Effector memory CD8-positive, alpha-beta T cell (primary cell): Measurements from ENCODE around the gene NOTCH1.
A peak's percentile ranks its signal among the peaks of the same experiment; 100 is the strongest.

Experiments used
- ATAC-seq: fragments of 150-1000 bp; cut with Tn5 transposase; replicated peaks from 2 replicates; pipeline ENCODE4 v1.10.0; 2021; ENCODE audit warnings: mild to moderate bottlenecking, moderate library complexity
- DNase-seq, 3 experiments: peaks; one replicate each; pipeline ENCODE4 v3.0.0; 2021
- H3K27ac Mint-ChIP-seq, 2 donors: one replicate each; pipeline ENCODE4 v1.8.0; 2022; ENCODE audit warnings: mild to moderate bottlenecking in 2 of 2, mixed read lengths in 2 of 2, moderate library complexity in 2 of 2
- H3K27me3 Mint-ChIP-seq, 2 donors: one replicate each; pipeline ENCODE4 v1.8.0; 2022; ENCODE audit warnings: mixed read lengths in 2 of 2
- H3K36me3 Mint-ChIP-seq: one replicate; pipeline ENCODE4 v1.8.0; 2022; ENCODE audit warnings: mild to moderate bottlenecking, moderate library complexity, mixed read lengths; ENCODE audit not compliant: insufficient read depth
- H3K4me1 Mint-ChIP-seq, 2 donors: one replicate each; pipeline ENCODE4 v1.8.0; 2022; ENCODE audit warnings: low read depth in 2 of 2, mixed read lengths in 2 of 2
- H3K4me3 Mint-ChIP-seq, 2 donors: one replicate each; pipeline ENCODE4 v1.8.0; 2022; ENCODE audit warnings: mild to moderate bottlenecking in 2 of 2, mixed read lengths in 2 of 2, moderate library complexity in 2 of 2
- H3K9me3 Mint-ChIP-seq, 2 donors: one replicate each; pipeline ENCODE4 v1.8.0; 2022; ENCODE audit warnings: mixed read lengths in 2 of 2

The NOTCH1 gene

GRCh38 chr9:136572828-136573625, 27.2 kb upstream of the NOTCH1 start:
- peaks cover 11 to 14% of the 10 kb centered on the region in 2 donors for H3K4me1 Mint-ChIP-seq
- no peaks in the 10 kb centered on the region for H3K27me3 Mint-ChIP-seq
- H3K4me3 Mint-ChIP-seq = peak overlapping the region; percentile 54 to 61
- no peaks in the 10 kb centered on the region for H3K36me3 Mint-ChIP-seq
- peak overlapping the region; percentile 45 to 82 for H3K27ac Mint-ChIP-seq
- ATAC-seq (peak; percentile 41), DNase-seq (no peak)
- H3K9me3 Mint-ChIP-seq = no peaks in the 10 kb centered on the region

DNA sequence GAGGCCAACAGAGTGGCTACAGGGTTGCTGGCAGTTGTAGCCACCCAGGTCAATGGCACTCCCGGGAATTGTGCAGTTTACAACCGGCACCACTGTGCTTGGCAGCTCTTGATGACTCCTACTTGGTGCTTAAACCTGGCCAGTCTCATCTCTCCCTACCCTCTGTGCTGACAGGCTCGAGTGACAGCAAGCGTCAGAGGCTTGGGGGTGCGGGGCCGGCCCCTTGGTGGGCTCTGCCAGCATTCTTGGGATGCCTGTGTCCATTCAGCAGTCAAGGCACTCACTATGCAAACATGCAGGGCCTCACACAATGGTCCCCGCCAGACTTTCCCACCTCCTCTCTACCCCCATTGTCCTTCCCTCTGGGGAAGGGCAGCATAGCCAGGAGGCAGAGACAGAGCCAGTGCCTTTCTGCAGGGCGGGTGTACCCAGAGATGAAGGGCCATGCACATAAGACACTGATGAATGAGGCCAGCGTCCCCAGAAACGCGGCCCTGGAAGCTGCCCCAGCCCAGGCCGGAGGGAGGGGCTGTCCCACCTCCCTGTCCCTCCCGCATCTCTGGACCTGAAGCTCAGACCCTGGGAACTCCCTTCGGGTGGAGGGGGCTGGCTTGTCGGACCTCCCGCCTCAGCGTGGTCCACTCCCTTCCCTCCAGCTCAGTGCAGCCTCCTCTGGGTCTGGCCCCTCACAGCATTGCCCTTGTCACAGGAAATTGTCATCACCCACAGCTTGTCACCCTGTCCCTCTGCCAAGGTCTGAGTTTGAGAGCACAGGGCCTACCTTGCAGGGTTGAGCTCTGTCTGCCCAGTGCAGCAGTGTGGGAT, 26.4 kb upstream of the NOTCH1 start:
- Mint-ChIP-seq H3K27ac (peak overlapping the region; percentile 45 to 82), H3K27me3 (no peaks in the 10 kb centered on the region), H3K4me3 (peak overlapping the region; percentile 54 to 61), H3K9me3 (no peaks in the 10 kb centered on the region), H3K4me1 (peaks cover 11 to 14% of the 10 kb centered on the region in 2 donors), H3K36me3 (no peaks in the 10 kb centered on the region)
- ATAC-seq (peak; percentile 95), DNase-seq (peak; percentile 17 to 23 (median 22))

GRCh38 chr9:136571531-136571930, 25.7 kb upstream of the NOTCH1 start:
- H3K4me1 Mint-ChIP-seq = peaks cover 11 to 14% of the 10 kb centered on the region in 2 donors
- no peak overlapping the region for H3K4me3 Mint-ChIP-seq
- no peaks in the 10 kb centered on the region for H3K27me3 Mint-ChIP-seq
- ATAC-seq (no peak), DNase-seq (no peak)
- H3K9me3 Mint-ChIP-seq = no peaks in the 10 kb centered on the region
- peak overlapping the region in 1 of 2 donors; percentile 82 for H3K27ac Mint-ChIP-seq
- no peaks in the 10 kb centered on the region for H3K36me3 Mint-ChIP-seq

DNA sequence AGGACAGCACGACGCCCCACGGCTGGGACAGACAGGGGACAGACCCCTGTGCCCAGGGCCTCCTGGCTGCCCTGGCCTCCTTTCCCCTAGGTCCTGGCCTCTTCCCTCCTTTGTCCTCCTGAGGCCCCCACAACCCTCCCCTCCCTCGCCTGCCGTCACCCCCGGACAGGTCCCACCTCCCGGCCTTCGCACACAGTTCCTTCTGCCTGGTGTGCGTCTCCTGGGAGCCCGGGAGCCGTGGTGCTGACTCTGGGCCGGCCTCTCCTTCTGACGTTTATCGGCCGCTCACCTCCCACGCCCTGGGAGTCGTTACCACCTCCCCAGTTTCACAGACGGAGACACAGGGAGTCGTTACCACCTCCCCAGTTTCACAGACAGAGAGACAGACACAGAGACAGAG, 25.1 kb upstream of the NOTCH1 start:
- H3K27me3 Mint-ChIP-seq = no peaks in the 10 kb centered on the region
- H3K36me3 Mint-ChIP-seq = no peaks in the 10 kb centered on the region
- H3K27ac Mint-ChIP-seq = peak overlapping the region in 1 of 2 donors; percentile 82
- DNase-seq (no peak), ATAC-seq (no peak)
- no peak overlapping the region for H3K4me3 Mint-ChIP-seq
- peaks cover 11 to 14% of the 10 kb centered on the region in 2 donors for H3K4me1 Mint-ChIP-seq
- H3K9me3 Mint-ChIP-seq = no peaks in the 10 kb centered on the region

- ATAC-seq = no peak
- DNase-seq = no peak
- no peaks in the 10 kb centered on the region for H3K9me3 Mint-ChIP-seq
- H3K4me3 Mint-ChIP-seq = no peak overlapping the region
- H3K27ac Mint-ChIP-seq = peak overlapping the region in 1 of 2 donors; percentile 5
- peaks cover 11 to 14% of the 10 kb centered on the region in 2 donors for H3K4me1 Mint-ChIP-seq
- H3K36me3 Mint-ChIP-seq = no peaks in the 10 kb centered on the region
- H3K27me3 Mint-ChIP-seq = no peaks in the 10 kb centered on the region
Observed at GRCh38 chr9:136570191-136570845, 24.5 kb upstream of the NOTCH1 start.

GRCh38 chr9:136569526-136570148, 23.8 kb upstream of the NOTCH1 start:
- Mint-ChIP-seq H3K27me3 (no peaks in the 10 kb centered on the region), H3K36me3 (no peaks in the 10 kb centered on the region), H3K9me3 (no peaks in the 10 kb centered on the region), H3K4me3 (no peak overlapping the region), H3K27ac (peak overlapping the region in 1 of 2 donors; percentile 5), H3K4me1 (peaks cover 11 to 14% of the 10 kb centered on the region in 2 donors)
- ATAC-seq (no peak), DNase-seq (no peak)

DNA sequence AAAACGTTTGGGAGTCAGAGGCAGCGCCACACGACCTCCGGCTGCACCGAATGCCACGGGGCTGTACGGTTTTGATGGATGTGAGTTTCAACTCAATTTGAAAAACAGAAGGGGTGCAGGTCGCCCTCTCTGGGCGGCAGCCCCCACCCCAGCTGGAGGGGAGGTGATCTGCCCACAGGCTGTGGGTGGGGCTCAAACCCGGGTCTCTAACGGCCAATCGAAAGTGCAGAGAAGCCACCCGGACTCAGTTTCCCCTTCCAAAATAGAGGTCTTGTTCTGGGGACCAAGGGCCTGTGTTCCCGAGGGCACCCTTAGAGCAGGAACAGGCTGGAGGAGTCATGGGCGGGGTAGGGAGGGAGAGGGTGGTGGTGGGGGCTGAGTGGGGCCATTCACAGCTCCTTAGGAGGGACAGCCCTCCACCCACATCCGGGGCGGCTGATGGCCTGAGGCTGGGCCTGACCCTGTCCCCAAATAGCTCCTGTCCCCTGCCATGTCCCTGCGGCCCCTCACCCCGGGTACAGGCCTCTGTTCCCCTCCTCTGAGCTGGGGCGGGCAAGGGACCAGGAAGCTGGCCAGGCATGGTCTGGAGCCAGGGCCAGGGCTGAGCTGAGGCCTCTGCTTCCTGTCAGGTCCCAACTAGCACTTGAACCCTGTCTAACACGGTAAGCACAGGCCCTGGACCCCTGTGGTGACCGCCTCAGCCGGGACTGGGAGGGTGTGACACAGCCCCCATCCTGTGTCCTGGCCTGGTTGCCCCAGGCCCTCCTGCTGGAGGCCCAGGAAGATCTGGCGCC, 22.6 kb upstream of the NOTCH1 start:
- no peak overlapping the region for H3K4me3 Mint-ChIP-seq
- DNase-seq (no peak), ATAC-seq (no peak)
- H3K4me1 Mint-ChIP-seq = peaks cover 11 to 14% of the 10 kb centered on the region in 2 donors
- H3K27ac Mint-ChIP-seq = no peak overlapping the region
- H3K27me3 Mint-ChIP-seq = no peaks in the 10 kb centered on the region
- H3K36me3 Mint-ChIP-seq = no peaks in the 10 kb centered on the region
- no peaks in the 10 kb centered on the region for H3K9me3 Mint-ChIP-seq

DNA sequence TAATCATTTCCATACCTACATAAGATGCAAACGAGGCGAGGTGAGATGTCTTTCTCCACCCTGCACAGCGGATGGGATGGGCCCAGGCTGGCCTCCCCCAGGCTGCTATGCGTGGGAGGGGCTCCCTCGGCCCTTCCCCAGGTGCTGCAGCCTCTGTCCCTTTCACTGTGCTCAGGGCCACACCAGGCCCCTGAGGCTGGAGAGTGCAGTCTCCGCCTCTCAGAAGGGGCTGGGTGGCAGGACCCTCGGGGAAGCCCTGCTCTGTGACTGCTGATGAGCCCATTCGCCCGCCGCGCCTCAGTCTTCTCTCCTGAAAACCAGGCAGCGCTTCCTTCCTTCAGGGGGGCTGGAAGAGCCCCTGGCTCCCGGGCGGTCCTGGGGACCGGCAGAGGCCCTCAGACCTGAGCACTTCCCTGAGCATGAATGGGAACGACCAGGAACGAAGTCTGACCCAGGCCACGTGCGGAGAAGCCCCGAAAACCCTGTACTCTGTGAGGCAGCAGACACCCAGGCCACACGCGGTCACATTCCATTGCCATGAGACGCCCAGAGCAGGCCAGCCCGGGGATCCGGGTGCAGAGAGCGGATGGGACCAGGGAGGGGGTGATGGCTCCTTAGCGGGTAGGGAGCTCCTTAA, 21.9 kb upstream of the NOTCH1 start:
- H3K36me3 Mint-ChIP-seq = no peaks in the 10 kb centered on the region
- H3K9me3 Mint-ChIP-seq = no peaks in the 10 kb centered on the region
- ATAC-seq (no peak), DNase-seq (no peak)
- H3K27me3 Mint-ChIP-seq = no peaks in the 10 kb centered on the region
- no peak overlapping the region for H3K27ac Mint-ChIP-seq
- no peak overlapping the region for H3K4me3 Mint-ChIP-seq
- peaks cover 8 to 12% of the 10 kb centered on the region in 2 donors for H3K4me1 Mint-ChIP-seq

DNA sequence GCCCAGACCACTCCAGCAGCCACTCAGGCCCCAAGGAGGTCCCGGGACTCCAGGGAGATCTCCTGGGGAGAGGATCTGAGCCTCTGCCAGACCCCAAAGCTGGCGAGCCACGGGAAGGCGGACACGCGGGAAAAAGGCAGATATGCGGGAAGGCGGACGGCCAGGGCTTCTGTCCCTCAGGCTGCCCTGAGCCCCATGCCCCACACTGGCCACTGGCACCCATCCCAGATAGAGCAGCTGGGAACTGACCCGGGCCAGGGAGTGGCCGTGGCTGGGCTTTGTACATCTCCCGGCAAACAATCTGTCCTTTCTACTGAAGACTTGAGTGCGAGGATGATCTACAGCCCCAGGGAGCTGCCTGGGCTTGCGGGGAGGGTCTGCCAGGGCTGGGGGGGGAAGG, 21.1 kb upstream of the NOTCH1 start:
- Mint-ChIP-seq H3K27ac (no peak overlapping the region), H3K4me1 (peaks cover 4 to 10% of the 10 kb centered on the region in 2 donors), H3K9me3 (no peaks in the 10 kb centered on the region), H3K4me3 (no peak overlapping the region), H3K27me3 (no peaks in the 10 kb centered on the region), H3K36me3 (no peaks in the 10 kb centered on the region)
- DNase-seq (no peak), ATAC-seq (no peak)

DNA sequence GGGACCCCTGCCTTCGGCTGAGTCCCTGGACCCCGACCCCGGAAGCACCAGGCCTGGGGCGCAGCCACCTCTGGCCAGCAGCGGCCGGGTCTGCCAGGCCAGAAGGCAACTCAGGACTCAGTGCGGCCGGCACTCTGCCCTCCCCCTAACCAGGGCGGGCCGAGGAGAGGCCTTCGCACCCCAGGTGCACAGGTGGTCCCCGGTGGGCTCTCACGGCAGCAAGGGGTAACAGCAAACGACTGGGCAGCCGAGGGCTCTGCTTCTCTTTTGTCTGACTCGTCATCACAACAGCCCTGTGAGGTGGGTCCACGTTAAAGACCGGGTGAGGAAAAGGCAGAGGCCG, 20.7 kb upstream of the NOTCH1 start:
- peaks cover 0 to 8% of the 10 kb centered on the region in 2 donors for H3K4me1 Mint-ChIP-seq
- ATAC-seq (no peak), DNase-seq (no peak)
- no peak overlapping the region for H3K27ac Mint-ChIP-seq
- H3K4me3 Mint-ChIP-seq = no peak overlapping the region
- H3K27me3 Mint-ChIP-seq = no peaks in the 10 kb centered on the region
- no peaks in the 10 kb centered on the region for H3K9me3 Mint-ChIP-seq
- no peaks in the 10 kb centered on the region for H3K36me3 Mint-ChIP-seq

DNA sequence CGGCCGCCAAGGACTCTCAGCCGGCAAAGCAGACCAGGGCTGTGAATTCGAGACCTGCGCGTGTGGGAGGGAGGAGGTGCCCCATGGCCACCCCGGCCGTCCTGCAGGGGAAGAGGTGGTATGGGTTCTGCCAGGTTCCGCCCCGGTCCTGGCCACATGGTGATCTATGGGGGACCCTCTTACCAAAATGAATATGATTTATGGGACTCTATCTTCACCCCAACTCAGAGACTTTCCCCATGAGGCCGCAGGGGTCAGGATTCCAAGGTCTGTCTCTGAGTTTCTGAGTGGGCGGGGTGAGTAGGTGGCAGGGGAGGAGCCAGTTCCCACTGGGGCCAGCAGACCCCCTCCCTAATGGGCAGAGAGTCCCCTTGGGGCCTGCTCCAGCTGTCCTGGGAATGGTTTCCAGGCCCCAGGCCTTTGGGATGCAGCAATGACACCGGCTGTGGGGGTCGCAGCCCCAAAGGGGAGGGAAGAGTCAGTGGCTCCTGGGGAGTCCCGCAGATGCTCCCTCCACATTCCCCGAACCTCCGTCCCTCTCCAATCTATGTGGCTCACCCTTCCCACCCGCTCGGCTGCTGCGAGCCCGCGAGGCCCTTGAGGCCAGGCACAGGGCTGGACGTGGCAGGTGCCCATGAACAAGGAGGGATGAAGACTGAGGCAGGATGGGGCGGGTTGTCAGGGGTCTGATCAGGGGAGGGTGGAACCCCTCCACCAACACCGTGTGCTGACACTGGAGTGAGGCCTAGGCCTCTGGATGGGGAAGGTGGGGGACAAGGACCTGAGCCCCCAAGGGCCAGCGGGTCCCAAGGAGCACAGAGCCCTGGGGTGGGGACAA, 20.1 kb upstream of the NOTCH1 start:
- Mint-ChIP-seq H3K9me3 (no peaks in the 10 kb centered on the region), H3K36me3 (no peaks in the 10 kb centered on the region), H3K27ac (no peak overlapping the region), H3K4me1 (peaks cover 0 to 8% of the 10 kb centered on the region in 2 donors), H3K4me3 (no peak overlapping the region), H3K27me3 (no peaks in the 10 kb centered on the region)
- DNase-seq (no peak), ATAC-seq (no peak)
